HAP-1 (cell line): ENCODE data around the gene SMIM5.

Source experiments
- DNase-seq, 2 experiments: peaks; one replicate each; pipeline ENCODE4 v3.0.0-alpha.2; 2016 to 2020; ENCODE audit warnings: low spot score in 2 of 2
- H3K27me3 ChIP-seq: fragments of 250-450 bp; sonication (Bioruptor Pico); 2 replicates; pipeline ENCODE4 v1.5.1; 2020; ENCODE audit warnings: low read depth, mild to moderate bottlenecking, moderate library complexity
- H3K36me3 ChIP-seq: fragments of 250-450 bp; sonication (Bioruptor Pico); replicated peaks from 2 replicates; pipeline ENCODE4 v1.5.1; 2020; ENCODE audit warnings: mild to moderate bottlenecking
- H3K4me1 ChIP-seq: fragments of 250-450 bp; sonication (Bioruptor Pico); 2 replicates; pipeline ENCODE4 v1.5.1; 2020; ENCODE audit warnings: mild to moderate bottlenecking
- H3K4me3 ChIP-seq: fragments of 250-450 bp; sonication (Bioruptor Pico); 2 replicates; pipeline ENCODE4 v1.5.1; 2020; ENCODE audit warnings: mild to moderate bottlenecking, moderate library complexity
- H3K9me3 ChIP-seq: fragments of 250-450 bp; sonication (Bioruptor Pico); 2 replicates; pipeline ENCODE4 v1.5.1; 2020; ENCODE audit warnings: mild to moderate bottlenecking, moderate library complexity
- in situ Hi-C: fragments of 300-500 bp; cut with MboI; formaldehyde crosslinking; loops from 3 replicates; pipeline ENCODE4 v1.14.3; 2020; ENCODE audit warnings: low sequenced_read_pairs, inconsistent platforms, mixed read lengths

The SMIM5 gene

DNA sequence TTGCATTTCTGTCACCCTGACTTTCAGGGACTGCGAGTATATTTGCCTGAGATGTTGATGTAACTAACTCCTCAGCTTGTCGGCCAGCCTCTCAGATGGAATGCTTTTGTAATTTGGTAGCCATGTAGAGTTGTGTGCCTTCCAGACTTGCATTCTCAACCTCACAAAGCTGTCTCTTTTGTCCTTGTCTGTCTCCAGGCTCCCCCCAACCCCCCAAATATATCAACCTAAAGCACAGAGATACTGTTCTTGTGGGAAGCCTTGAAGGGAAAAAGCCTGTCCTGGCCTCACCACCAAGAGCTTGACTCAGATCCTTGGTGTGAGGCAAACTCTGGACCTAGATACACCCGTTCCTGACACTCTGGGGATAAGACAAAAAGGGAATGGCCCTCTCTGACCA, 52.3 kb downstream of the SMIM5 start:
- Histone ChIP-seq H3K4me3 (no peak overlapping the region), H3K36me3 (peaks cover 16% of the 10 kb centered on the region), H3K4me1 (no peaks in the 10 kb centered on the region), H3K9me3 (no peaks in the 10 kb centered on the region), H3K27me3 (no peaks in the 10 kb centered on the region)
- in situ Hi-C loops: no loop called here
- no peak for DNase-seq

DNA sequence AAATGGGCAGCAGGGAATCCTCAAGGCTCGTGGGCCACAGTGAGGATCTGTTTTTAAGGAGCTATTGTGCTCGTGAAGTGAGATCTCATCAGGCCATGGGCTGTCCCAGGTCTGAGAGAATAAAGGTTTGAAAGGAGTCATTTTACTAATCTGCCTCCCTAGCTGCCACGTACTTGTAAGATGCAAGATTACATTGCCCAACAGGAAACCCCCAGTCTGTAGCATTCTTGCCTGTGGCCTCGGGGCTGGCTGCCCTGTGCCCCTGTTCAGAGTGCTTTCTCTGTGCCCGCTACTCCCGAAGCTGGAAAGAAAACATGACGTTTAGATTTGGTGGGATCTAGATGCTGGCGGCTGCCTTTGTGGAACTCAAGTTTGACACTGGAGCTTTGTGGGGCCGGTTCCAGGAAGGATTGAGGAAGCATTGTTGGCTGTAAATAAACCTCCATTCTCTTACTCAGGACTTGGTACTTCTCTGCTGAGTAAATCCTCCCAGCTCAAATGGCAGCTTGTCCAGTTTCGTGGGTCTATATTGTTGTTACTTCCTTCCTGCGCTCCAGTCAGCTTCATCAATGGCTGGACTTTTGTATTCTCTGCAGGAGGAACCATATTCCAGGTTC, 55.1 kb downstream of the SMIM5 start:
- H3K36me3 ChIP-seq: peaks cover 11% of the 10 kb centered on the region
- DNase-seq: no peak

DNA sequence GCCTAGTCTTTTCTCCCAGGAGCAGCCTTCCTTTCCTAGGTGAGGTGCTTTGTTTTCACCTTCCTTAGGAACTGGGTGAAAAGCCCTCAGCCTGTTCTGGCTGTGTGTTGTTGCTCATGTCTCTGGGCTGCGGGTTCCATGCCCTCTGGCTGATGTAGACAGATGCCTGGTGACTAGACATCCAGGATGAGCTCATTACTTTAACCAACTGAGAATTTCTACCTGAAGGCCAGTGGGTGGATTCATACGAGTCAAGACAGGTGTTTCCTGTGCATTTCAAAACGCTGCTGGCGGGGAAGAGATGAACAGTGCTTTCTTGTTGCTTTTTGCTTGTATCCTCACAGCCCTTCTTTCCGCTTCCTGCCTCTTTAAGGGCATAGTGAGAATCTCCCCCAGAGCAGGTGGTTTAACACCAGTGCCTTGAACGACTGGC, 56.2 kb downstream of the SMIM5 start:
- in situ Hi-C loops: no loop called here
- Histone ChIP-seq H3K36me3 (peaks cover 12% of the 10 kb centered on the region), H3K27me3 (no peaks in the 10 kb centered on the region), H3K4me1 (no peaks in the 10 kb centered on the region), H3K4me3 (no peak overlapping the region), H3K9me3 (no peaks in the 10 kb centered on the region)
- no peak for DNase-seq

More for the DNA sequence above, 55.1 kb downstream of the SMIM5 start:
- no peaks in the 10 kb centered on the region for H3K4me1 ChIP-seq
- no peaks in the 10 kb centered on the region for H3K27me3 ChIP-seq
- no peak overlapping the region for H3K4me3 ChIP-seq
- H3K9me3 ChIP-seq: no peaks in the 10 kb centered on the region
- in situ Hi-C loops: no loop called here
